ENCODE results near the gene NUP210. TPM values are rescaled to one million over a fixed set of nuclear protein-coding genes. Genes with fewer than 3 reads are reported as not detected.

NUP210 gene
- total and polyA plus RNA-seq, 2 of the 13 experiments (the other 11 are each of a cell fraction or from before 2014, with no cell fraction given) = 31.6 to 35.2 TPM

GRCh38 chr3:13460341-13460736, 40.2 kb upstream of the NUP210 start:
- intact Hi-C loops (cut with micrococcal nuclease; ENCODE audit: unreplicated experiment) = no loop called here
- peak overlapping the region in 1 of 3 experiments; percentile 30; a peak in 1 of 6 replicates for H3K4me3 ChIP-seq (replicated peaks in 1 of 3; ENCODE audit: insufficient read depth in 1 of 3, low read depth in 2 of 3, low read length in 3 of 3)
- TF ChIP-seq MTA3 (CRISPR knock-in tag; IDR thresholded peaks at IDR 0.05) = no peak
- TF ChIP-seq ZNF20 (CRISPR knock-in tag; IDR thresholded peaks at IDR 0.05) = no peak
- no peak for TF ChIP-seq ZNF549 (CRISPR knock-in tag; IDR thresholded peaks at IDR 0.05)
- no peak for TF ChIP-seq ZMYM4 (CRISPR knock-in tag; IDR thresholded peaks at IDR 0.05)
- TF ChIP-seq TSC22D2 (CRISPR knock-in tag; IDR thresholded peaks at IDR 0.05; ENCODE audit: borderline replicate concordance) = no peak
- TF ChIP-seq ZFYVE20 (CRISPR knock-in tag; IDR thresholded peaks at IDR 0.05; ENCODE audit: borderline replicate concordance, low read depth) = no peak
- no peak for TF ChIP-seq ZNF430 (CRISPR knock-in tag; IDR thresholded peaks at IDR 0.05)
- TF ChIP-seq SIX4 (CRISPR knock-in tag; IDR thresholded peaks at IDR 0.05) = no peak
- no peak for TF ChIP-seq THYN1 (CRISPR knock-in tag; IDR thresholded peaks at IDR 0.05; ENCODE audit: borderline replicate concordance, low read depth)
- H3K9me3 ChIP-seq (ENCODE audit: low read length) = no peaks in the 10 kb centered on the region
- peaks cover 0 to 14% of the 10 kb centered on the region in 2 experiments; a peak in 3 of 5 replicates for H3K27me3 ChIP-seq (ENCODE audit: control insufficient read depth in 1 of 2, insufficient read depth in 2 of 2, low read length in 2 of 2)
- CTCF ChIA-PET (ENCODE audit: low intra/inter-chr PET ratio, low total read pairs) = interaction anchor here (1.0 kb wide), 1 partner anchor 11 kb away, joined by 3 read pairs; no protein-coding TSS in a partner anchor
- WGBS (ENCODE audit: low lambda C conversion rate) = 88% methylated on average over 5 of the region's 7 CpGs
- no peak overlapping the region for H2AFZ ChIP-seq (ENCODE audit: low read length)
- no TSS peak for BruUV-seq (replicated peaks)
- H4K20me1 ChIP-seq (ENCODE audit: insufficient read depth, low read length) = no peaks in the 10 kb centered on the region
- peak overlapping the region; percentile 71; the same call in 1 of the 2 replicates for H3K4me2 ChIP-seq (ENCODE audit: low read depth, low read length)
- no peak for DNase-seq (ENCODE audit: low spot score)
- H3K79me2 ChIP-seq (ENCODE audit: insufficient read depth, low read length) = no peaks in the 10 kb centered on the region
- no peak overlapping the region for H3K9ac ChIP-seq (ENCODE audit: insufficient read depth, low read depth, low read length)
- no peak overlapping the region for H3K27ac ChIP-seq (ENCODE audit: extremely low read length, insufficient read depth, low read length)
- no peak for ATAC-seq
- FAIRE-seq = no peak
- H3K36me3 ChIP-seq (replicated peaks in 1 of 2; ENCODE audit: control insufficient read depth in 1 of 2, insufficient read depth in 2 of 2, low read length in 2 of 2) = no peaks in the 10 kb centered on the region
- H3K4me1 ChIP-seq (ENCODE audit: insufficient read depth, low read length) = peaks cover 95% of the 10 kb centered on the region
- in situ Hi-C loops (cut with HindIII; ENCODE audit: extremely low pct_ligation_motif_present, low pct_unique_long_range_greater_than_20kb) = loop anchor here (10.0 kb wide), 1 partner anchor 366 kb away; no protein-coding TSS in a partner anchor
- POLR2A ChIA-PET = no interaction called here

All from HepG2 (cell line).